ENCODE results near the gene KIF16B.

- TF ChIP-seq JUND (IDR thresholded peaks at IDR 0.05) (no peak), TAF1 (conservative IDR thresholded peaks at IDR 0.05) (no peak), RAD21 (IDR thresholded peaks at IDR 0.05) (no peak), SP1 (IDR thresholded peaks at IDR 0.05) (no peak), GABPA (IDR thresholded peaks at IDR 0.05 in 1 of 2, conservative IDR thresholded peaks at IDR 0.05 in 1 of 2) (no peak), YY1 (IDR thresholded peaks at IDR 0.05) (no peak)
- TF ChIP-seq, protein P1, sequence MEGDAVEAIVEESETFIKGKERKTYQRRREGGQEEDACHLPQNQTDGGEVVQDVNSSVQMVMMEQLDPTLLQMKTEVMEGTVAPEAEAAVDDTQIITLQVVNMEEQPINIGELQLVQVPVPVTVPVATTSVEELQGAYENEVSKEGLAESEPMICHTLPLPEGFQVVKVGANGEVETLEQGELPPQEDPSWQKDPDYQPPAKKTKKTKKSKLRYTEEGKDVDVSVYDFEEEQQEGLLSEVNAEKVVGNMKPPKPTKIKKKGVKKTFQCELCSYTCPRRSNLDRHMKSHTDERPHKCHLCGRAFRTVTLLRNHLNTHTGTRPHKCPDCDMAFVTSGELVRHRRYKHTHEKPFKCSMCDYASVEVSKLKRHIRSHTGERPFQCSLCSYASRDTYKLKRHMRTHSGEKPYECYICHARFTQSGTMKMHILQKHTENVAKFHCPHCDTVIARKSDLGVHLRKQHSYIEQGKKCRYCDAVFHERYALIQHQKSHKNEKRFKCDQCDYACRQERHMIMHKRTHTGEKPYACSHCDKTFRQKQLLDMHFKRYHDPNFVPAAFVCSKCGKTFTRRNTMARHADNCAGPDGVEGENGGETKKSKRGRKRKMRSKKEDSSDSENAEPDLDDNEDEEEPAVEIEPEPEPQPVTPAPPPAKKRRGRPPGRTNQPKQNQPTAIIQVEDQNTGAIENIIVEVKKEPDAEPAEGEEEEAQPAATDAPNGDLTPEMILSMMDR (IDR thresholded peaks at IDR 0.05; ENCODE audit: low read depth, low read length, missing input control): no peak
These were observed 3.7 kb downstream of the KIF16B start for GRCh38 chr20:16569246-16570153.

All from liver (tissue), 3 donors.